H9 (cell line): ENCODE results near the gene WBP2. TPM values are rescaled to one million over a fixed set of nuclear protein-coding genes. Genes with fewer than 3 reads are reported as not detected.
A peak's percentile ranks its signal among the peaks of the same experiment; 100 is the strongest.

Source experiments
- DNase-seq: peaks from one replicate; pipeline ENCODE4 v3.0.0-alpha.2; 2017
- H2AFZ ChIP-seq: one replicate; pipeline ENCODE4 v1.6.1; 2013; ENCODE audit warnings: mild to moderate bottlenecking, low read length, control low read depth, moderate library complexity
- H2AK5ac ChIP-seq: 2 replicates; pipeline ENCODE4 v1.6.1; 2013; ENCODE audit warnings: low read length, control low read depth, mixed read lengths; ENCODE audit not compliant: insufficient read length
- H2BK120ac ChIP-seq: one replicate; pipeline ENCODE4 v1.6.1; 2013; ENCODE audit warnings: low read depth, mild to moderate bottlenecking, low read length, control low read depth, inconsistent platforms; ENCODE audit not compliant: poor library complexity, severe bottlenecking
- H2BK12ac ChIP-seq: 2 replicates; pipeline ENCODE4 v1.6.1; 2013; ENCODE audit warnings: low read length, control low read depth, mixed read lengths, low read depth; ENCODE audit not compliant: insufficient read length
- H2BK15ac ChIP-seq: 2 replicates; pipeline ENCODE4 v1.6.1; 2013; ENCODE audit warnings: low read depth, low read length, control low read depth
- H2BK20ac ChIP-seq: one replicate; pipeline ENCODE4 v1.6.1; 2013; ENCODE audit warnings: low read depth, mild to moderate bottlenecking, low read length, control low read depth, inconsistent platforms; ENCODE audit not compliant: poor library complexity, severe bottlenecking
- H2BK5ac ChIP-seq: 2 replicates; pipeline ENCODE4 v1.6.1; 2013; ENCODE audit warnings: low read length, control low read depth, mixed read lengths; ENCODE audit not compliant: insufficient read length
- H3K14ac ChIP-seq: 2 replicates; pipeline ENCODE4 v1.6.1; 2013; ENCODE audit warnings: low read length, control low read depth; ENCODE audit not compliant: insufficient read depth
- H3K18ac ChIP-seq: 2 replicates; pipeline ENCODE4 v1.6.1; 2013; ENCODE audit warnings: low read depth, mild to moderate bottlenecking, mixed read lengths, low read length, control low read depth; ENCODE audit not compliant: insufficient read length
- H3K23ac ChIP-seq: 2 replicates; pipeline ENCODE4 v1.6.1; 2013; ENCODE audit warnings: low read length, control low read depth, mixed read lengths, low read depth; ENCODE audit not compliant: insufficient read length
- H3K23me2 ChIP-seq: 2 replicates; pipeline ENCODE4 v1.6.1; 2013; ENCODE audit warnings: low read depth, mild to moderate bottlenecking, mixed read lengths, low read length, control low read depth; ENCODE audit not compliant: insufficient read length, poor library complexity, severe bottlenecking
- H3K27ac ChIP-seq: 2 replicates; pipeline ENCODE4 v1.5.1; 2013; ENCODE audit warnings: low read length, control low read depth, mixed read lengths, low read depth; ENCODE audit not compliant: insufficient read length
- H3K27me3 ChIP-seq: 2 replicates; pipeline ENCODE4 v1.6.1; 2013; ENCODE audit warnings: low read length, control low read depth, inconsistent platforms; ENCODE audit not compliant: insufficient read depth
- H3K4ac ChIP-seq: 2 replicates; pipeline ENCODE4 v1.6.1; 2013; ENCODE audit warnings: low read depth, mild to moderate bottlenecking, control low read depth, inconsistent platforms, low read length, moderate library complexity
- H3K4me1 ChIP-seq: 2 replicates; pipeline ENCODE4 v1.6.1; 2013; ENCODE audit warnings: low read length, control low read depth, inconsistent platforms; ENCODE audit not compliant: insufficient read depth
- H3K4me2 ChIP-seq: 2 replicates; pipeline ENCODE4 v1.6.1; 2013; ENCODE audit warnings: low read length, control low read depth, mixed read lengths; ENCODE audit not compliant: insufficient read length, insufficient read depth
- H3K56ac ChIP-seq: 2 replicates; pipeline ENCODE4 v1.6.1; 2013; ENCODE audit warnings: low read depth, mild to moderate bottlenecking, mixed read lengths, low read length, control low read depth; ENCODE audit not compliant: insufficient read length
- H3K79me1 ChIP-seq: 2 replicates; pipeline ENCODE4 v1.6.1; 2013; ENCODE audit warnings: low read depth, mild to moderate bottlenecking, moderate library complexity, low read length, control low read depth, inconsistent platforms; ENCODE audit not compliant: insufficient read depth, poor library complexity, severe bottlenecking
- H3K79me2 ChIP-seq: 2 replicates; pipeline ENCODE4 v1.6.1; 2013; ENCODE audit warnings: low read length, control low read depth, inconsistent platforms; ENCODE audit not compliant: insufficient read depth
- H3K9ac ChIP-seq: 2 replicates; pipeline ENCODE4 v1.6.1; 2013; ENCODE audit warnings: low read length, control low read depth, mixed read lengths; ENCODE audit not compliant: insufficient read length; ENCODE audit errors: extremely low read depth
- H3K9me3 ChIP-seq: one replicate; pipeline ENCODE4 v1.6.1; 2013; ENCODE audit warnings: low read depth, low read length, inconsistent platforms; ENCODE audit not compliant: control insufficient read depth
- H3T11ph ChIP-seq: one replicate; pipeline ENCODE4 v1.6.1; 2013; ENCODE audit warnings: mild to moderate bottlenecking, low read length, control low read depth, inconsistent platforms
- H4K20me1 ChIP-seq: one replicate; pipeline ENCODE4 v1.6.1; 2013; ENCODE audit not compliant: control insufficient read depth, insufficient read length, insufficient read depth
- H4K5ac ChIP-seq: 2 replicates; pipeline ENCODE4 v1.6.1; 2013; ENCODE audit warnings: low read depth, mild to moderate bottlenecking, mixed read lengths, low read length, control low read depth; ENCODE audit not compliant: insufficient read length
- H4K8ac ChIP-seq: replicated peaks from 2 replicates; pipeline ENCODE4 v1.6.1; 2013; ENCODE audit warnings: low read length, control low read depth, mixed read lengths, low read depth; ENCODE audit not compliant: insufficient read length
- H4K91ac ChIP-seq: 2 replicates; pipeline ENCODE4 v1.6.1; 2013; ENCODE audit warnings: low read depth, mild to moderate bottlenecking, moderate library complexity, mixed read lengths, low read length, control low read depth; ENCODE audit not compliant: insufficient read length
- H3K27ac Mint-ChIP-seq, 3 experiments: 2 replicates in 2 of 3; 3 replicates in 1 of 3; pipeline ENCODE4 v1.8.0; 2020 to 2021; ENCODE audit warnings: mixed read lengths in 3 of 3, mild to moderate bottlenecking in 1 of 3, moderate library complexity in 1 of 3
- H3K27me3 Mint-ChIP-seq: 2 replicates; pipeline ENCODE4 v1.8.0; 2021; ENCODE audit warnings: low read depth, mild to moderate bottlenecking, moderate library complexity, mixed read lengths
- H3K36me3 Mint-ChIP-seq, 3 experiments: 2 replicates in 2 of 3; 3 replicates in 1 of 3; pipeline ENCODE4 v1.8.0; 2020 to 2021; ENCODE audit warnings: low read depth in 3 of 3, mixed read lengths in 3 of 3; ENCODE audit not compliant: insufficient read depth in 1 of 3
- H3K4me1 Mint-ChIP-seq, 2 experiments: 2 replicates each; pipeline ENCODE4 v1.8.0; 2020; ENCODE audit warnings: mixed read lengths in 2 of 2
- H3K4me3 Mint-ChIP-seq, 2 experiments: 2 replicates in 1 of 2; 3 replicates in 1 of 2; pipeline ENCODE4 v1.8.0; 2020 to 2021; ENCODE audit warnings: mild to moderate bottlenecking in 2 of 2, mixed read lengths in 2 of 2, moderate library complexity in 1 of 2
- H3K9me3 Mint-ChIP-seq, 2 experiments: 2 replicates in 1 of 2; 3 replicates in 1 of 2; pipeline ENCODE4 v1.8.0; 2020; ENCODE audit warnings: mild to moderate bottlenecking in 2 of 2, mixed read lengths in 2 of 2, moderate library complexity in 1 of 2
- WGBS: extraction: QIAGEN DNeasy Blood & Tissue Kit; methylation state at CpG from one replicate; pipeline ENCODE4 v1.1.7; 2013; ENCODE audit warnings: missing lambda C conversion rate, low lambda C conversion rate, mixed read lengths; ENCODE audit not compliant: insufficient read length; ENCODE audit errors: extremely low coverage; 5-methylcytosine and 5-hydroxymethylcytosine counted together
- total RNA-seq: library from RNA; stranded (reverse); gene quantifications from 2 replicates; pipeline ENCODE4 v1.2.1, GENCODE V29; 2021
- TF ChIP-seq, protein P1 (sequence below): fragments of 200-600 bp; sonication (generic); conservative IDR thresholded peaks from 3 replicates; pipeline ENCODE4 v1.8.0; 2021; ENCODE audit warnings: antibody characterized with exemption, mild to moderate bottlenecking

The WBP2 gene
- total RNA-seq, 1 experiment from 2014 or later = 63.2 TPM

DNA sequence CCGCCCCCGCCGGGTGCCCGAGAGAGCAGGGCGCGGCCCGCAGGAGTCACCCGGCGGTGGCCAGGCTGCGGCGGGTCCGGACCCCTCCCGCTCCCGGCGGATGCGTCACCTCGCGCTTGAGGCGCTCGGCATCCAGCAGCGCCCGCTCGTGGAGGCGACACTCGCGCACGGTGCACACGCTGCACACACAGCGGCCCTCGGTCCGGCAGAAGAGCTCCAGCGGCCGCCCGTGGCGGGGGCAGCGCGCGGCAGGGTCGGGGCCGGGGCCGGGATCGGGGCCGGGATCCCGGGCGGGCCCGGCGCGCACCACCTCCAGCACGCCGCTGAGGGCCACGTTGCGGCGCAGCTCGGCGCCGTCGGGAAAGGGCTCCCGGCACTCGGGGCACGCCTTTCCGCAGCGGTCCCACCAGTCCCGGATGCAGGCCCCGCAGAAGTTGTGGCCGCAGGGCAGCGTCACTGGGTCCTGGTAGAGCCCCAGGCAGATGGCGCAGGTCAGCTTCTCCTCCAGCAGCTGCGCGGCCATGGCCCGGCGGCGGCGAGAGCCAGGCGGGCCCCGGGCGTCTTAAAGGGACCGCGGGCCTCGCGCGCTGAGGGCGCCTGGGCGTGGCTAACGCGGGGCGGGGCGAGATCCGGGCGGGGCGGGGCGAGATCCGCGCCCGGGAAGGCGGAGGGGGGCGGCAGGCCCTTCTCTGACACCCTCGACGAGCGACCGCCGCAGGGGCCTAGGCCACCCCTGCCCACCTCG, 41.5 kb upstream of the WBP2 start, which contains the start of gene TRIM65:
Gene TRIM65 (minus strand): TSS at position 537 of the 745 bp plus-strand sequence. CDS start 14 bp downstream, at position 523.
- Histone ChIP-seq H2BK120ac (no peak within 1 kb of the TSS), H3K14ac (peak within 1 kb of the TSS; percentile 74; the same call in 1 of the 2 replicates), H4K5ac (no peak within 1 kb of the TSS), H2BK20ac (no peak within 1 kb of the TSS), H4K20me1 (no peaks in the 10 kb centered on the region), H2BK5ac (no peak within 1 kb of the TSS), H4K8ac (no peak within 1 kb of the TSS), H2AFZ (no peak within 1 kb of the TSS), H3K4me2 (peak within 1 kb of the TSS; percentile 63), H3K56ac (no peak within 1 kb of the TSS), H2AK5ac (no peak within 1 kb of the TSS), H3K9me3 (no peaks in the 10 kb centered on the region), H3T11ph (no peak within 1 kb of the TSS), H3K4me1 (no peaks in the 10 kb centered on the region; the same call in 1 of the 2 replicates), H4K91ac (no peak within 1 kb of the TSS), H3K23me2 (peaks cover 8% of the 10 kb centered on the region), H3K27me3 (no peaks in the 10 kb centered on the region), H3K23ac (no peak within 1 kb of the TSS), H2BK15ac (no peak within 1 kb of the TSS), H3K79me1 (no peaks in the 10 kb centered on the region), H3K27ac (no peak within 1 kb of the TSS), H2BK12ac (no peak within 1 kb of the TSS), H3K79me2 (no peaks in the 10 kb centered on the region), H3K18ac (peak within 1 kb of the TSS; percentile 66), H3K4ac (no peak within 1 kb of the TSS), H3K9ac (peak within 1 kb of the TSS; percentile 52)
- peak; percentile 88 for DNase-seq
- TF ChIP-seq, protein P1, sequence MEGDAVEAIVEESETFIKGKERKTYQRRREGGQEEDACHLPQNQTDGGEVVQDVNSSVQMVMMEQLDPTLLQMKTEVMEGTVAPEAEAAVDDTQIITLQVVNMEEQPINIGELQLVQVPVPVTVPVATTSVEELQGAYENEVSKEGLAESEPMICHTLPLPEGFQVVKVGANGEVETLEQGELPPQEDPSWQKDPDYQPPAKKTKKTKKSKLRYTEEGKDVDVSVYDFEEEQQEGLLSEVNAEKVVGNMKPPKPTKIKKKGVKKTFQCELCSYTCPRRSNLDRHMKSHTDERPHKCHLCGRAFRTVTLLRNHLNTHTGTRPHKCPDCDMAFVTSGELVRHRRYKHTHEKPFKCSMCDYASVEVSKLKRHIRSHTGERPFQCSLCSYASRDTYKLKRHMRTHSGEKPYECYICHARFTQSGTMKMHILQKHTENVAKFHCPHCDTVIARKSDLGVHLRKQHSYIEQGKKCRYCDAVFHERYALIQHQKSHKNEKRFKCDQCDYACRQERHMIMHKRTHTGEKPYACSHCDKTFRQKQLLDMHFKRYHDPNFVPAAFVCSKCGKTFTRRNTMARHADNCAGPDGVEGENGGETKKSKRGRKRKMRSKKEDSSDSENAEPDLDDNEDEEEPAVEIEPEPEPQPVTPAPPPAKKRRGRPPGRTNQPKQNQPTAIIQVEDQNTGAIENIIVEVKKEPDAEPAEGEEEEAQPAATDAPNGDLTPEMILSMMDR = no peak
- Mint-ChIP-seq H3K9me3 (no peaks in the 10 kb centered on the region), H3K27ac (peak within 1 kb of the TSS; percentile 61 to 76 (median 70); a peak in 6 of 7 replicates), H3K36me3 (peaks cover 9 to 45% (median 34%) of the 10 kb centered on the region in 3 experiments), H3K4me1 (peaks cover 25 to 28% of the 10 kb centered on the region in 2 experiments), H3K27me3 (no peaks in the 10 kb centered on the region; the same call in 1 of the 2 replicates), H3K4me3 (peak within 1 kb of the TSS; percentile 76 to 84)
- no CpG with 5 or more reads among the region's 102 CpGs for WGBS
